Measurements from ENCODE around the gene LNPK.
"Not testable (repeated sequence)": the region's sequence is repeated elsewhere in the genome, so short reads cannot be mapped to it uniquely, and the experiment has no call there.

Gene LNPK

GRCh38 chr2:175904035-175904434 lies 98.0 kb downstream of the LNPK start:
- no peak for DNase-seq (ENCODE audit: low read depth in 2 of 2)

GRCh38 chr2:175903384-175903936 lies 98.6 kb downstream of the LNPK start:
- DNase-seq (ENCODE audit: low read depth in 2 of 2), result no peak

GRCh38 chr2:175895957-175896356 lies 106.1 kb downstream of the LNPK start:
- not testable (repeated sequence) for DNase-seq (ENCODE audit: low read depth in 2 of 2)

- no peak for DNase-seq (ENCODE audit: low read depth in 2 of 2)
These were observed 110.0 kb downstream of the LNPK start for GRCh38 chr2:175892046-175892445.

- DNase-seq (ENCODE audit: low read depth in 2 of 2), result no peak
These were observed 111.3 kb downstream of the LNPK start for GRCh38 chr2:175890636-175891242.

- no peak for DNase-seq (ENCODE audit: low read depth in 2 of 2)
These were observed 112.3 kb downstream of the LNPK start for GRCh38 chr2:175889701-175890302.

GRCh38 chr2:175887776-175888175 lies 114.3 kb downstream of the LNPK start:
- no peak for DNase-seq (ENCODE audit: low read depth in 2 of 2)

- no peak for DNase-seq (ENCODE audit: low read depth in 2 of 2)
These were observed 117.2 kb downstream of the LNPK start for GRCh38 chr2:175884697-175885393.

- no peak for DNase-seq (ENCODE audit: low read depth in 2 of 2)
These were observed 118.4 kb downstream of the LNPK start for GRCh38 chr2:175883586-175884194.

GRCh38 chr2:175879679-175880078 lies 122.4 kb downstream of the LNPK start:
- no peak for DNase-seq (ENCODE audit: low read depth in 2 of 2)

- no peak for DNase-seq (ENCODE audit: low read depth in 2 of 2)
These were observed 124.1 kb downstream of the LNPK start for GRCh38 chr2:175877845-175878544.

- DNase-seq (ENCODE audit: low read depth in 2 of 2), result no peak
These were observed 127.8 kb downstream of the LNPK start for GRCh38 chr2:175874291-175874690.
